GM19438 (cell line): ENCODE data around the gene TDRD3.
"Not testable (repeated sequence)": the region's sequence is repeated elsewhere in the genome, so short reads cannot be mapped to it uniquely, and the experiment has no call there.

Experiments
- ATAC-seq: cut with Tn5 transposase; IDR thresholded peaks from one replicate; pipeline ENCODE4 v1.9.1; 2021; ENCODE audit warnings: low read depth; ENCODE audit not compliant: unreplicated experiment

TDRD3 gene

DNA sequence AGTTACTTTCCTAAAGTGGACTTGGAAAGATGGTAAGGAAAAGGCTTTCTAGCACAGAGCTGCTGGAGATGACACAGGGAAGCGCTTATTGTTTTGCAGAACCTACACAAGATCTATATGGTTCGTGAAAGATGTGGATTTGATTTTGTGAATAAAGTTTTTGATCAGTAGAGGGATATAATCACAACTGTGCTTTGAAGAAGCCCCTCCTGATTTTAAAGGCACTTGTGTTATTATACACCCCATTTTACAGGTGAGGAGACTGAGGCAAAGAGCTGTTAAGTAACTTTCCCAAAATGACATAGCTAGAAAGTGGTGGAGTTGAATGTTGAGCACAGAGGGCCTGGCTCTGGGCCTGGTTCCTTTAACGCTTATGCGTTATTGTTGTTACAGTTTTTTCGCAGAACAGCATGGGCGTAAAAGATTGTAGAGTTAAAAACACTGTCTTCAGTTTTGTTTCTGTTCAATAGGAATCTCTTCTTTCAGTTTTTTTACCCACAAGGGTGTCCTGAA is 1.4 kb downstream of the TDRD3 start:
- ATAC-seq = no peak

DNA sequence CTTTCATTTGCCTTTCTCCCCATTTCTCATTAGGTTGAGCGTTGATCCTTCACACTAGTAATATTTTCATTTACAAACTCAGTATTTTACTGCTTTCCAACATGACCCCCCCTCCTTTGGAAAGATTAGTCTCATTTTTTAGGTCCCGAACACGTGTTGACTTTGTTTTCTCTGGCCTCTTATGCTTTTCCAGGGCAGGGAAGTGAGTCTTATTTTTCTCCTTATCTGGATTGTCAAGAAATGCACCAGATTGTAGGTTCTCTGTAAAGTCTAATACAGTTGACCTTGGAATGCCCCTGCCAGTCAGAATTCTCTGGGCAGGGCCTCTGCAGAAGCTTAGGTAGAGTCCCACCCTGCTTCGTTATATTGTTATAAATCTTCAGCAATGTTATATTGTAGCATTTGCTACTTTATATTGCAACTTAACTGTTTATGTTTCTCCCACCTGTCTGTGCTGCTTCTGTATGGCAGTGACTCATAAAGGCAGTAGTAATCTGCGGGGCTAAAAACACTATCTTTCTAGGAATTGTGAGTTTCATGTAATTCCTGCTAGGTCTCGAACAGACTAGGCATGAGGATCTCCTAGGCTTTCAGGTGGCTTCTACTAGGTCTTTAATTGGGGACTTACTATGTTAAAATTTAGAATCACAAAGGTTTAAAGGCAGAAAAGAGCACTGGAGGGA is 2.0 kb downstream of the TDRD3 start:
- no peak for ATAC-seq

DNA sequence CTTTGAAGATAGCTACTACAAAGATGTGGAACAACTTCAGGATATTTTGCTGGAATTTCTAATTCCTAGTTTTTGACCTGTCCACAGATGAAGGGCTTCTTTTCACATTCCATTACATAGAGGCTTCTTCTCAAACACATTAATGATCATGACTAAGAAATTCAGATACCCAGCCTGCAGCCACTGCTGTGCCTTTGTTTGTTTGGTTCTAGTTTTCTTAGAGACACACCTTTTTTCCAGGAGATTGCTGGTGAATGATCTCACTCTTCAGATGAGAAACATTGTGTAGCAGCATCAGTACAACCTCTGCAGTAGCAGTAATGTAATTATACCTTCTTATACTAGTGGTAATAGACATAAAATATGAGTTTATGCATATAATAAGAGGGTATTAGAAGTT is 5.0 kb downstream of the TDRD3 start:
- ATAC-seq = no peak

DNA sequence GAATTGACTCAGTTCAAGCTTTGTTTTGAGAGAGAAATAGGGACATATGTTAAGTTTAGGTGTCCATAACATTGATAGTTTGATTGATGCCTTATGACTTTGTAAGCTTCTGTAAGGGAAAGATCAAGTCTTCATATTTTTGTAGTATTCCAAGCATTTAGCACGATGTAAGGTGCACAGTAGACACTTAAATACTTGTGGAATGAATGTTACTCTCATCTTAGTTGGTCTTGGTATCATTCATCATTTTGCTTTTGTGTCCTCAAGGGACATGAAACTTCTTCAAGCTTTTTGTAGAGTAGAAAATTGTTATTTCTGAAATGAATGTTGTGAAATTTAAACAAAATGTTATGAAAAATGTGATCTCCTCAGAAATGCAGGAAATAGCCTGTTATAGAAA is 10.1 kb downstream of the TDRD3 start:
- no peak for ATAC-seq

DNA sequence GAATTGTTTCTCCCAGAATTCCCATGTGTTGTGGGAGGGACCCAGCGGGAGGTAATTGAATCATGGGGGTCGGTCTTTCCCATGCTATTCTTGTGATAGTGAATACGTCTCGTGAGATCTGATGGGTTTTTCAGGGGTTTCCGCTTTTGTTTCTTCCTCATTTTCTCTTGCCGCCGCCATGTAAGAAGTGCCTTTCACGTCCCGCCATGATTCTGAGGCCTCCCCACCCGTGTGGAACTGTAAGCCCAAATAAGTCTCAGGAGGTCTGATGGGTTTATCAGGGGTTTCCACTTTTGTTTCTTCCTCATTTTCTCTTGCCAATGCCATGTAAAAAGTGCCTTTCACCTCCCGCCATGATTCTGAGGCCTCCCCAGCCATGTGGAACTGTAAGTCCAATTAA is 10.8 kb downstream of the TDRD3 start:
- not testable (repeated sequence) for ATAC-seq

DNA sequence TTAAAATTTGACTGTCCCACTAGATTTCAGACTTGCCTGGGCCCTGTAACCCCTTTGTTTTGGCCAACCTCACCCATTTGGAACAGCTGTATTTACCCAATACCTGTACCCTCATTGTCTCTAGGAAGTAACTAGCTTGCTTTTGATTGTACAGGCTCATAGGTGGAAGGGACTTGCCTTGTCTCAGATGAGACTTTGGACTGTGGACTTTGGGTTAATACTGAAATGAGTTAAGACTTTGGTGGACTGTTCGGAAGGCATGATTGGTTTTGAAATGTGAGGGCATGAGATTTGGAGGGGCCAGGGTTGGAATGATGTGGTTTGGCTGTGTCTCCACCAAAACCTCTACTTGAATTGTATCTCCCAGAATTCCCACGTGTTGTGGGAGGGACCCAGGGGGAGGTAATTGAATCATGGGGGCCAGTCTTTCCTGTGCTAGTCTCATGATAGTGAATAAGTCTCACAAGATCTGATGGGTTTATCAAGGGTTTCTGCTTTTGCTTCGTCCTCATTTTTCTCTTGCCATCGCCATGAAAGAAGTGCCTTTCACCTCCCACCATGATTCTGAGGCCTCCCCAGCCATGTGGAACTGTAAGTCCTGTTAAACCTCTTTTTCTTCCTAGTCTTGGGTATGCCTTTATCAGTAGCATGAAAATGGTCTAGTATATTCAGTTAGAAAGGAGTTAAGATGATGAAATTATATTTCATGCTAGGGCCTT is 12.7 kb downstream of the TDRD3 start:
- not testable (repeated sequence) for ATAC-seq

DNA sequence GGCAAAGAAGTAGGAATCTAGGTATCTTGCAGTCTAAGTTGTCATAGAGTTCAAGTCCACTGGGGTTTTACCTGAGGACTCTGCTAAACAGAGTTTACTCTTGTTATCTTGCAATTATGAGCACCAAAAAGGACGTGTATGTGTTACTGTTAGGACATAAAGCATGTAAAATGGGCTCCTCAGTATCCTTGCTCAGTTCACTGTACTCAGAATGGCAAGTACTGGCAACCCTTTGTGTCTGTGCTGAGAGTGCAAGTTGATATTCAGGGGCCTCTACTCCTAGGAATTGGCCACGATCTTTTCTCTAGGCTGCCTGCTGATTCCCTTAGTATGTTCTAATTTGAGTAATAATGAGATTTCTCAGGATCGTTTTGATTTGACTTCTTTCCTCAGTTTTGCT is 13.3 kb downstream of the TDRD3 start:
- no peak for ATAC-seq

DNA sequence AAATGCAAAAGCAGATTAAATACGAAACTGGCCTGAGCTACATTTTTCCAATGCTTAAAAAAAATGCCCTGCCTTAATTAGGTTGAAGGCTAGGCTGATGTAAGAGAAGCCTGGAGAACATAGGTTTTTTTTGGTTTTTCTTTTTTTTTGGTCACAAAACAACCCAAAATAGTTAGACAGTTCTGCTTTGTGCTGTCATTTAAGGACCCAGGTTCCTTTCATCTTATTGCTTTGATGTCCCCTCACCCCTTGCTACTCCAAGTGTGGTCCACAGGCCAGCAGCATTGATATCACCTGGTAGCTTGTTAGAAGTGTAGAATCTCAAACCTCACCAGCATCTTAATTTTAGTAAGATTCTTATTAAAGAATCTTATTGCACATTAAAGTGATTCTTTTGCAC is 14.4 kb downstream of the TDRD3 start:
- ATAC-seq = no peak

DNA sequence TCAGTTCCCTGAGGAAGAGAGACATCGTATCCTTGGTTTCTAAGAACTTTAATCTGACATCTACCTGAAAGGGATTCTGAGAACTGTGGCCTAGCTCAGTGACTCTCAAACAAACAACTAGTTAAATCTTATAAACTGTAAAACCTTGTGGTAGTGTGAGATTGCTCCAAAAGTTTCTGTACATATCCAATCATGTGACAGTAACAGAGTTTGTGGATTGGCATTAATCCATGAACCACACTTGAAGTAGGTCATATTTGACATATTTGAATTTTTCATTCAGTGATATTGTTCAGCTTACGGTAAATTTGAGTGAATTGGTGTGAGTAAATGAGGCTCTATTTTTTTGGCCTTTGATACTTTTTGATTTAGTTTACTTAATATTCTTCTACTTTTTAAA is 15.0 kb downstream of the TDRD3 start:
- no peak for ATAC-seq

DNA sequence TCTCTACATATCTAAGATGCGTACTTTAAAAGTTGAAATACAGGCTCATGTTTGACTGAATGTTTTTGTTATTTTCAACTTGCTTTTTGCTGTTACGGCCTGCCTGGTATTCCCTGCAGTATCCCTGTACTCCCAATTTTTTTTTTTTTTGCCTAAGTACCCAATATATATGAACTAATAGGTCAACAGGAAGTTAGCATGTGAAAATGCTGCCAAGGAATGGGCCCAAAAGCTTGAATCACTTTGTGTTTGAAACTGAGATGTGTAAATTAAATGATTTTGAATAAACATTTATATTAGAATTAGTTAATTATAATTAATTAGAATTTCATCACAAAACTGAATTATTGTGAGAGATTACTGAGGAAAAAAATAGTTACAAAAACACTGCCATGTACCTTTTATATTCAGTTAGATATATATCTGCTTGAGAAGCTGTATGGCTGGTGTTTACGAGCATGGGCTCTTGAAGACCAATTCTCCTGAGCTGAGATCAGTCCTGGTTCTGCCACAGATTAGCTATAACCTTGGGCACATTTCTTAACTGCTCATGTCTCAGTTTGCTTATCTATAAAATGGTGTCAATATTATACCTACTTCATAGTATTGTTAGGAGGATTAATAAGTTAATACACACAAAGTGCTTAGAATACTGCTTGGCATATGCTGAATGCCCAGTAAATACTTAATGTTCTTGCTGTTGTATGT is 16.0 kb downstream of the TDRD3 start:
- ATAC-seq = no peak

DNA sequence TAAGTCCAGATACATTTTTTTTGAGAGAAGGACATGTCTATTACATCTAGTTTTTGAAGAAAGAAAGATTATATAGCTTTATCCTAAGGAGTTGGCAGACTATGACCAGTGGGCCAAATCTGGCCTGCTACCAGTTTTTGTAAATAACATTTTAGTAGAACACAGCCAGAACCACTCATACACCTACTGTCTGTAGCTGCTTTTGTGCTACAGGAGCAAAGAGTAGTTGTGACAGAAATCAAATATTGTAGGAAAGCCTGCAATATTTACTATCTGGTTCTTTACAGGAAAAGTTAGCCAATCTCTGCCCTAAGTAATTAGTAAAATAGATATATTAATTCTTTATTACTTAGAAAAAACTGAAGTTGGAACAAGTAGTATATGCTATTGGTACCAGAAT is 17.2 kb downstream of the TDRD3 start:
- ATAC-seq = no peak

DNA sequence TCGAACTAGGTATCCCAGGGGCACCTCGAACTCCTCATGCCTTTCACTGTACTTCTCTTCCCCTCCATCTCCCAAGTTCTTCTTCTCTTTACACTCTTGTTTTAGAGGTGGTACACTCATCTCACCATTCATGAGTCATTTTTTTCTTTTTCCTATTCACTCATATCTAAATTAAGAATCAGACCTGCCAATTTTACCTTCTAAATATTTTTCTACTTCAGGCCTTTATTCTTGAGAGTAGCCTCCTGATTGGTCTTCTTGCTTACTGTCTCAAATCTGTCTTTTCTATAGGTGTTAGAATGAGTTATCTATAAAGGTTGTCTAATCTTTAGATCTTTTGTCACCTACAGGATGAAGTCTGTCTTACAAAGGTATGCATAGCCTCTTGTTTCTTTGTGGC is 20.7 kb downstream of the TDRD3 start:
- no peak for ATAC-seq

DNA sequence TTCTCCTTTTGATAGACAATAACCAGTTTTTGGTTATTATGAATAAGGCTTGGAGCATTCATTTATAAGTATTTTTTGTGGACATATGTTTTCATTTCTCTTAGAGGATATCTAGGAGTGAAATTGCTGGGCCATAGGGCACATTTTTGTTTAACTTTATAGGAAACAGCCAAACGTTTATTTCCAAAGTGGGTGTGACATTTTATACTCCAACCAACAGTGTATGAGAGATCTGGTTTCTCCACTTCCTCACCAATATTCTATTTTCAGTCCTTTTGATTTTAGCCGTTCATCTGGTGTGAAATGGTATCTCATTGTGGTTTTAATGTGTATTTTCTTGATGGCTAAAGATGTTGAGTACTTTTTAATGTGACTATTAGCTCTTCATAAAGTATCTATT is 21.9 kb downstream of the TDRD3 start:
- no peak for ATAC-seq

DNA sequence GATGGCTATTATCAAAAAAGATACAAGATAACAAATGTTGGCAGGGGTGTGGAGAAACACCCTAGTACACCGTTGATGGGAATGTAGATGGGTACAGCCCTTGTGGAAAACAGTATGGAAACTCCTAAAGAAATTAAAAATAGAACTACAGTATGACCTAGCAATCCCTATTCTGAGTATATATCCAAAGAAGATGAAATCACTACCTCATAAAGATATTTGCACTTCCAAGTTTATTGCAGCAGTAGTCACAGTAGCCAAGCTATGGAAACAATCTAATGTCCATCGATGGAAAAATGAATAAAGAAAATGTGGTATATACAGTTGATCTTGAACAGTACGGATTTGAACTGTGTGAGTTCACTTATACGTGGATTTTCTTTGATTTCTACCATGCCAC is 28.3 kb downstream of the TDRD3 start:
- ATAC-seq = no peak

DNA sequence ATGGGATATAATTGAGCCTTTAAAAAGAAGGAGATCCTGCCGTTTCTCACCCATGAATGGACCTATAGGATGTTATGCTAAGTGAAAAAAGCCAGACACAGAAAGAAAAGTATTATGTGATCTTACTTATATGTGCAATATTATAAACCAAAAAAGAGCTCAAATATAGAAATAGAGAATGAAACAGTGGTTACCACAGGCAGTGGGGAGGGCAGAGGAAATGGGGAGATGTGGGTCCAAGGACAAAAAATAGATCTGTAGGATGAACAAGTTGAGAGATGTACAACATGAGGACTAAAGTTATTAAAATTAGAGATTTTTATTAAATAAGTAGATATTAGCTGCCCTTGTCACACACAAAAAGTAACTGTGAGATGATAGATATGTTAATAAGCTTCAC is 29.1 kb downstream of the TDRD3 start:
- no peak for ATAC-seq

DNA sequence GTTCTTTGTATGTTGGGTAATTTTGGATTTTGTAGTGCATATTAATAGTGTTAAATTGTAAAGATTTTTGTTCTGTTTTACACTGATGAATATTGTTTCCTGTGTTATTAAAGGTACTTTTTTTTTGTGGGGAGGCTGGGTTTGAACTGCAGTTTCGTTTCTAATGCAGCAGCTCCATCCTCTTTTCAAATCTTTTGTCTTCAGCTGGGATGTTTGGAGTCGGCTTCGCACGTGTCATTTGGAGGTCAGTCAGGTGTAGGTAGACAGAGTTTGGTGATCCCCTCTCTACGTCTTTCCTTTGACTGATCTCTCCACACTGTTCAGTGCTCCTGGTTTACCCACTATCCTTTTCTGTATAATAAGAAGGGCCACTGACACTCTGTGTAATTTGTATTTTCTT is 30.3 kb downstream of the TDRD3 start:
- no peak for ATAC-seq

DNA sequence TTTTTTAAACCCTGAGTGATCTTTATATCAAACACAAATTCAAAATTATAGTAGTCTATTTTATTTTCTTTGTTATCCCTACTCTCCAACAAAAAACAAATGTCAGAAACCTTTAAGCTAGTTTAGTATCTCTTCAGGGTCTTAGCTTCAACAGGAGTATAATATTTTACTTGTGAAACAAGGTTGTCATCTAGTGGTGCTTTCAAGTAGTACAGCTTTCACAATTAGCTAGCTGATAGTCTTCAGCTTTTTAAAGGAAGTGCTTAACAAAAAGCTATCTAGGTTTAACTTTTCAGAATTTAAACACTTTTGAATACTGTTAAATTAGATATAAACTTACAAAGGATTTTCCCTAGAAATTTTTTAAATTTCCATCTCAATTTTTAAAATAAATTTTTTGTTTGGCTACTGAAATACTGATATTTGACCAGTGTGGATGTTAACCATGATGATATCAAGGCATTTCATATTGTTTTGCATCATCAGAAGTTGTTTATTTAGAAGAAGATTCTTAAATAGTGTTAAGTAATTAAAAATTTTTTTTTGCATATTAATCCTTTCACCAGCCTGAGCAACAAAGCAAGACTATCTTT is 34.2 kb downstream of the TDRD3 start:
- peak; percentile 79 for ATAC-seq

DNA sequence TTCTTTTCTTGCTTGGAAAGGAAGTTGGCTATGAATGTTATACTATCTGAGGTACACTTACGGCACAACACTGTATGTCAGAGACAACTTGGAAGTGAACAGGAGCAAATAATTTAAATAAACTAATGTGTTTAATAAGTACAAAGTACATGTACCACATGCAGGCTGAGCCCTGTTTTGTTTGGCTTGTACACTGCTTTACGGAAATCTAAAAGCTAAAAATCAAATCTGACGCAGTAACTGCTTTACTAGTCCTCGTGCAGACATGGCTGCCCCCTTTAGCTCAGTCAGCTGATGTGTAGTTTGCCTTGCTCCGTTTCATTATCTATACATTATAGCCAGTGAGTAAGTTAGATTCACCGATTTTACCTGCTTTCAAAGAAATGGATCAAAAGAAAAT is 36.5 kb downstream of the TDRD3 start:
- no peak for ATAC-seq

DNA sequence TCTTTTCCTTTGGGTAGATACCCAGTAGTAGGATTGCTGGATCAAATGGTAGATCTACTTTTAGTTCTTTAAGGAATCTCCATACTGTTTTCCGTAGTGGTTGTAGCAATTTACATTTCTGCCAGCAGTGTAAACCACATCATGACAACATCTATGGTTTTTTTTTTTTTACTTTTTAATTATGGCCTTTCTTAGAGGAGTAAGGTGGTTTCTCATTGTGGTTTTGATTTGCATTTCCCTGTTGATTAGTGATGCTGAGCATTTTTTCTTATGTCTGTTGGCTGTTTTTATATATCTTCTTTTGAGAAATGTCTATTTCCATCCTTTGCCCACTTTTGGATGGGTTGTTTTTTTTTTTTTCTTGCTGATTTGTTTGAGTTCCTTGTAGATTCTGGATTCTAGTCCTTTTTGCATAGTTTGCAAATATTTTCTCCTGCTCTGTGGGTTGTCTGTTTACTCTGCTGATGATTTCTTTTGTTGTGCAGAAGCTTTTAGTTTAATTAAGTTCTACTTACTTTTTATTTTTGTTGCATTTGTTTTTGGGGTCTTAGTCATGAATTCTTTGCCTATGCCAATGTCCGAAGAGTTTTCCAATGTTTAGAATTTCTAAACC is 38.8 kb downstream of the TDRD3 start:
- no peak for ATAC-seq

DNA sequence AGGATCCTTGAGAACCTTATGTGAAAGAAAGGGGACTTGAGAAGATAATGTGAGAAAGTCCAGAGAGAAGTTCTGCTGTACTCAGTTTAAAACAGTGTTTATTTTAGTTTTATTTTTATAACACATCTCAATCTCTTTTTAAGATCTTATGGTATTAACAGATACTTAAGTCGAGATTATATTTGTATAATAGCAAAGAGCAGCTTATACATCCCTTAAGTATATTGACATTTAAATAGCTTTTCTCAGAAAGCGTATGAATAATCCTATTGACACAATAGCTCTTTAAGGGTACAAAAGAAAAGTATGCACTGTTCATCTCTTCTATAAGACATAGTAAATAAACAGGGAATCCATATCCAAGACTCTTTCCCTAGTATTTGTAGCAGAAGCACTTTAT is 42.2 kb downstream of the TDRD3 start:
- ATAC-seq = no peak

DNA sequence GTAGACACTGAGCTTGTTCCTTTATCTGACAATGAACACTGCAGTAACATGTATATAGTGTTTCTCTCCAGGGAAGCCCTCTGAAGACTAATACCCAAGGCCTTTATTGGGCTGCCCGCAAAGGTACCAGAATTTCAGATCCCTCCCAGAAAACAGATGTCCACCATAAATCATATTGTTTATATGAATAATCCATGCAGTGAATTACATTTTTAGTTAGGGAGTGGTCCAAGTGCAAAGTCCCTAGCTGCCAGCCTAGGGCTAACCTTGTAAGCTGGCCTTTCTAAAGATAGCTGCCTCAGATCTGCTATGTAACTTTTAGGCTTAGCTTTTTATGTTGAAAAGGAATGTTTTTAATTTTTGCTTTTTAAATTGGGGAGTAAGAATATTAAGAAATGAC is 44.7 kb downstream of the TDRD3 start:
- no peak for ATAC-seq
